Stimulated activated CD8-positive, alpha-beta memory T cell treated with anti-CD3 and anti-CD28 coated beads, Interleukin-7, amount 100 ng/mL, for 24 hours (primary cell): ENCODE data around the gene JSRP1.
A peak's percentile ranks its signal among the peaks of the same experiment; 100 is the strongest.

Experiments
- DNase-seq: peaks from one replicate; pipeline ENCODE4 v3.0.0-alpha.2; 2020; ENCODE audit warnings: low read depth

The JSRP1 gene

GRCh38 chr19:2246801-2247361, 9.3 kb downstream of the JSRP1 start:
- no peak for DNase-seq

- no peak for DNase-seq
Measured at GRCh38 chr19:2246014-2246620, 10.1 kb downstream of the JSRP1 start.

- DNase-seq = no peak
Measured at GRCh38 chr19:2245273-2245672, 10.9 kb downstream of the JSRP1 start.

- DNase-seq = no peak
Measured at GRCh38 chr19:2244486-2244885, 11.7 kb downstream of the JSRP1 start.

- DNase-seq = no peak
Measured at GRCh38 chr19:2244125-2244411, 12.1 kb downstream of the JSRP1 start.

- DNase-seq = no peak
Measured at GRCh38 chr19:2243274-2244124, 12.7 kb downstream of the JSRP1 start.

- no peak for DNase-seq
Measured at GRCh38 chr19:2242816-2243215, 13.4 kb downstream of the JSRP1 start.

- DNase-seq = no peak
Measured at GRCh38 chr19:2242092-2242537, 14.1 kb downstream of the JSRP1 start.

GRCh38 chr19:2240881-2241760, 15.1 kb downstream of the JSRP1 start:
- no peak for DNase-seq

- no peak for DNase-seq
Measured at GRCh38 chr19:2239771-2240770, 16.1 kb downstream of the JSRP1 start.

GRCh38 chr19:2239173-2239572, 17.0 kb downstream of the JSRP1 start:
- no peak for DNase-seq

GRCh38 chr19:2237869-2238153, 18.4 kb downstream of the JSRP1 start:
- no peak for DNase-seq

- no peak for DNase-seq
Measured at GRCh38 chr19:2237051-2237868, 19.0 kb downstream of the JSRP1 start.

- peak; percentile 96 for DNase-seq
Measured at GRCh38 chr19:2236314-2237050, 19.7 kb downstream of the JSRP1 start, which contains the start of the genes PLEKHJ1 and SF3A2. TSS of gene PLEKHJ1 (minus strand) at chr19:2236329. CDS start at chr19:2236248, 81 bp downstream. TSS of gene SF3A2 (plus strand) at chr19:2236824. CDS start at chr19:2243419, 6,595 bp downstream.

GRCh38 chr19:2236064-2236313, 20.2 kb downstream of the JSRP1 start:
- DNase-seq = no peak

GRCh38 chr19:2235381-2236063, 20.7 kb downstream of the JSRP1 start:
- no peak for DNase-seq

- DNase-seq = no peak
Measured at GRCh38 chr19:2234996-2235380, 21.2 kb downstream of the JSRP1 start.

- no peak for DNase-seq
Measured at GRCh38 chr19:2233601-2234280, 22.5 kb downstream of the JSRP1 start.
